Epithelial cell of prostate (primary cell): ENCODE results near the gene EGFLAM.
"Not testable (repeated sequence)": the region's sequence is repeated elsewhere in the genome, so short reads cannot be mapped to it uniquely, and the experiment has no call there.

Source experiments
- DNase-seq: peaks from one replicate; pipeline ENCODE4 v3.0.0-alpha.2; 2011; ENCODE audit warnings: low read depth, low spot score
- H3K27ac ChIP-seq: fragments of 450-650 bp; 2 replicates; pipeline ENCODE4 v1.5.1; 2017; ENCODE audit warnings: mild to moderate bottlenecking

EGFLAM gene

DNA sequence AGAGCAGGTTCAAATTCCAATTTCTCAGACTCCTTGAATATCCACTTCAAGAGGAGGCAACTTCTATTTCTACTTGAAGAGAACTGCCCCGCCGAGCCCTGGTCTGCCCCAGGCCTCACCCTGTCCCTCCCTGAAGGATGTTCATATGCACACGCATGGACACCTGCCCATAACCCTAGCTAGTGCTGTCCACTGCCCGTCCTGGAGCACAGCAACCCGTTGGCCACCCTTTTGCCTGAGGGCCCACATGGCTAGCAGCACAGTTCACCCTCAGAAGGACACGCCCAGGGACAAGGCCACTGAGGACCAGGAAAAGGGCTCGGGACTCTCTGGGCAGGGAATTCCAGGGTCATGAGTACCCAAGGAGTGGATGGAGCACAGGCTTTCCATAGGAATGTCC is 63.6 kb downstream of the EGFLAM start:
- no peak for DNase-seq
- H3K27ac ChIP-seq = no peak overlapping the region

DNA sequence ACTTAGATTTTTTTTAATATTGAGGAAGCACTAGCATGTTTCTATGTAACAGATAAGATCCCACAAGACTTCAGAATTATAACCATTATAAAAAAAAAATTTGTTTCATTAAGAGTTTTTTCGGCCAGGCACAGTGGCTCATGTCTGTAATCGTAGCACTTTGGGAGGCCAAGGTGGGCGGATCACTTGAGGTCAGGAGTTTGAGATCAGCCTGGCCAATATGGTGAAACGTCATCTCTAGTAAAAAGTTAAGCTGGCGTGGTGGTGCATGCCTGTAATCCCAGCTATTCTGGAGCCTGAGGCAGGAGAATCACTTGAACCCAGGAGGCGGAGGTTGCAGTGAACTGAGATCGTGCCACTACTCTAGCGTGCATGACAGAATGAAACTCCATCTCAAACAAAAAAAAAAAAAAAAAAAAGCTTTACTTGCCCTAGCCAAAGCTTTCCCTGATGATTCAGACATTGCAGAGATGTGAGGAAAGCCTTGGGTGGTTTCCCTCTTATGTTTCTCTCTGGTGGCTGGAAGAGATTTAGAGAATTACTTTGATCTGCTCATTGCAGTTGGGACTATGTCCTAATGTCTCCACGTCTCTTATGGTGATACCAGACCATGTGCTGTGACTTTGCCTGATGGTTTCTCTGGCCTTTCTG is 65.4 kb downstream of the EGFLAM start:
- no peak for DNase-seq

GRCh38 chr5:38329132-38329715 is 70.9 kb downstream of the EGFLAM start:
- DNase-seq = no peak
- no peak overlapping the region for H3K27ac ChIP-seq

More for the DNA sequence above, 65.4 kb downstream of the EGFLAM start:
- no peak overlapping the region for H3K27ac ChIP-seq

GRCh38 chr5:38330207-38330606 is 71.8 kb downstream of the EGFLAM start:
- no peak for DNase-seq
- H3K27ac ChIP-seq = no peak overlapping the region

- no peak overlapping the region for H3K27ac ChIP-seq
- no peak for DNase-seq
Observed at GRCh38 chr5:38331831-38332230, 73.5 kb downstream of the EGFLAM start.

GRCh38 chr5:38333181-38333580 is 74.8 kb downstream of the EGFLAM start:
- not testable (repeated sequence) for H3K27ac ChIP-seq, DNase-seq

DNA sequence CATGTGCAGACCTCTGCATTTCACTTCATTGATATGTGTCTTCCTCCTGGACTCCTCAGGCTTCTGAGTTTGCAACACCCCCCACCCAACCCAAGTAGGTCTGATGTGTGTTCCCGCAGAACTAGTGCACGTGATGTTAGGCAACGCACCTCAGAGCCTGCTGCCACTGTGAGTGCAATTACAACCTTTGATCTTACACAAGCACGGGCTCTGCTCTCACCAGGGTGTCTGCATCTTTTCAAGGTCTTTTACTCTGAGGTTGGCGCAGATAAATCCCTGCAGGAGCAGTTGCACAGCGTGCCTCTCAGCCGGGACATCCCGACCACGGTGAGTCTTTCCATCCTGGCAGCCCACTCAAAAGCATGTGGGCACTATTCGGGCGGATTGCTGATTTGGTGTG is 80.1 kb downstream of the EGFLAM start:
- no peak for DNase-seq

GRCh38 chr5:38339446-38339845 is 81.1 kb downstream of the EGFLAM start:
- DNase-seq = no peak
- H3K27ac ChIP-seq = no peak overlapping the region

More for the DNA sequence above, 80.1 kb downstream of the EGFLAM start:
- no peak overlapping the region for H3K27ac ChIP-seq

DNA sequence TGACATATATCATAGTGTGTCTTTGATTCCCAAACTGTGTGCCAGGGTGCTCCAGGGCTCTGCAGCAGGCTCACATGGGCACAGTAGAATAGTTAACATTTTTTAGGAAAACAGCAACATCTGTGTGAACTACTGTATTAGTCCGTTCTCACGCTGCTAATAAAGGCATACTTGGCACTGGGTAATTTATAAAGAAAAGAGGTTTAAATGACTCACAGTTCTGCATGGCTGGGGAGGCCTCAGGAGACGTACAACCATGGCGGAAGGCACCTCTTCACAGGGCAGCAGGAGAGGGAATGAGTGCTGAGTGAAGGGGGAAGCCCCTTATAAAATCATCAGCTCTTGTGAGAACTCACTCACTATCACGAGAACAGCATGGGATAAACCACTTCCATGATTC is 82.7 kb downstream of the EGFLAM start:
- H3K27ac ChIP-seq = no peak overlapping the region
- DNase-seq = no peak

DNA sequence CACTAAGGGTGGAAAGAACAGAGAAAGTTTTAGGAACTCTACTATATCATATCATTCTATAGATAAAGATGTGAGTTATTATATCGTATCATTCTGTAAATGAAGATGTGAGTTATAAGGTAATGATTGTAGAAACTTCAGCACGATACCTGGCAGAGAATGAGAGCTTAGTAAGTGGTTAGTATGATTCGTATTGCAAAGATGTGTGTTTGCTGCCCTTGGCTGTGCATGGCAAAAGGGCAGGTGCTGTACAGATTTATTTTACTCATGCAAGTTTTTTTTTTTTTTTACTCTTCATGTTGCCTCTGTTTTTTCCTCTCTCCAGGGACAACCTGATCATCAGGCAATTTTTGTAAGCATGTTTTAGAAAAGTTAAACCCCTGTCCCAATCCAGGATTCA is 83.3 kb downstream of the EGFLAM start:
- no peak overlapping the region for H3K27ac ChIP-seq

GRCh38 chr5:38342261-38342660 is 83.9 kb downstream of the EGFLAM start:
- H3K27ac ChIP-seq = no peak overlapping the region
- no peak for DNase-seq

More for the DNA sequence above, 83.3 kb downstream of the EGFLAM start:
- DNase-seq = no peak

- DNase-seq = no peak
- no peak overlapping the region for H3K27ac ChIP-seq
Observed at GRCh38 chr5:38344891-38345290, 86.5 kb downstream of the EGFLAM start.

- DNase-seq = no peak
- peak overlapping the region; percentile 58 for H3K27ac ChIP-seq
Observed at GRCh38 chr5:38346593-38346992, 88.2 kb downstream of the EGFLAM start.

- peak overlapping the region; percentile 58 for H3K27ac ChIP-seq
- peak; percentile 73 for DNase-seq
Observed at GRCh38 chr5:38347040-38347763, 88.8 kb downstream of the EGFLAM start.

GRCh38 chr5:38347896-38348295 is 89.5 kb downstream of the EGFLAM start:
- peak overlapping the region; percentile 58 for H3K27ac ChIP-seq
- DNase-seq = no peak

- DNase-seq = no peak
Observed at GRCh38 chr5:38360323-38361061, 102.1 kb downstream of the EGFLAM start.

DNA sequence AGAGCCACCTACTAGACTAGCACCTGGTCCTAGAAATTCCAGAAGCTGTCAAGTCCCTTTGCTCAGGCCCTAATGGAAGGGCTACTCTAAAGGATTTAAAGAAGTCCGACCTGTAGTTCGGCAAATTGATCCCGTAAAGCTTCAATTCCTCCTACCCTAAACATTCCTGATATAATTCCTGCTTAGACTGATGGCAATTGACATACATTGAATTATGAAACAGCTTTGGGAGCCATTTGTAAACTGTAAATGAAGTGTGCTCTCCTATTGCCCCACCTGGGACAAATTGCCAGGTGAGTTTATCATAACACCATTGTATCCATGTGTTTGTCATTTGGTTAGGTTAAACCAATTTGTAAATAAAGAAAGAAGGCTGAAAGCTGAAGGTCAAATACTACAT is 104.4 kb downstream of the EGFLAM start:
- DNase-seq = no peak
- no peak overlapping the region for H3K27ac ChIP-seq

More at GRCh38 chr5:38360323-38361061, 102.1 kb downstream of the EGFLAM start:
- no peak overlapping the region for H3K27ac ChIP-seq

GRCh38 chr5:38364825-38365224 is 106.5 kb downstream of the EGFLAM start:
- H3K27ac ChIP-seq = no peak overlapping the region
- DNase-seq = no peak

DNA sequence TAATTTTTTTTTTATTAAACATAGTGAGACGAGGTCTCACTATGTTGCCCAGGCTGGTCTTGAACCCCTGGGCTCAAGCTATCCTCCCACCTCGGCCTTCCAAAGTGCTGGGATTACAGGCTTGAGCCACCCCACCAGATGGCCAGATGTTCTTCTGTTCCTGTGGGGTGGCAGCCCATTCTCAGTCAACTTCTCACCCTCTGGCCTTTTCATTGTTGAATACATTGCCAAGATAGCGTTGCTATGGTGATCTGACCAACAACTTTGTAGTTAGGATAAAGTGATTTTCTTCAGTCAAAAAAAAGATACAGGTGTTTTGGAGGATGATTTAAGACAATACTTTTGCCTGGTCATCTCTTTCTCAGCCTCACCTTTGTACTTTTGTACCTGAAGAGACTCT is 109.1 kb downstream of the EGFLAM start:
- no peak for DNase-seq
- H3K27ac ChIP-seq = no peak overlapping the region

GRCh38 chr5:38367966-38368365 is 109.6 kb downstream of the EGFLAM start:
- no peak for DNase-seq
- no peak overlapping the region for H3K27ac ChIP-seq

- no peak overlapping the region for H3K27ac ChIP-seq
- DNase-seq = no peak
Observed at GRCh38 chr5:38369692-38370091, 111.3 kb downstream of the EGFLAM start.
